Sigmoid colon (tissue), 4 donors: ENCODE data around the gene TBC1D19.

ENCODE experiments used
- CTCF ChIP-seq, 4 experiments: fragments of 450-650 bp in 3 of 4; fragments of 200-600 bp in 1 of 4; IDR thresholded peaks; one replicate each; pipeline ENCODE4 v1.5.1; 2016 to 2019; ENCODE audit warnings: antibody characterized with exemption in 4 of 4, mild to moderate bottlenecking in 3 of 4, moderate library complexity in 2 of 4
- POLR2A ChIP-seq, 2 donors: fragments of 450-650 bp; IDR thresholded peaks; one replicate each; pipeline ENCODE4 v1.6.1; 2016; ENCODE audit warnings: antibody characterized with exemption in 2 of 2, mild to moderate bottlenecking in 2 of 2, moderate library complexity in 2 of 2
- POLR2AphosphoS5 ChIP-seq, 4 donors: sonication (generic); formaldehyde crosslinking; IDR thresholded peaks; one replicate each; pipeline ENCODE4 v1.6.1; 2017; ENCODE audit warnings: antibody characterized with exemption in 4 of 4

- TF ChIP-seq POLR2A (IDR thresholded peaks at IDR 0.05) = no peak
- no peak for TF ChIP-seq POLR2AphosphoS5 (IDR thresholded peaks at IDR 0.05)
- TF ChIP-seq CTCF (IDR thresholded peaks at IDR 0.05) = no peak
These were observed 13.3 kb upstream of the TBC1D19 start for GRCh38 chr4:26570596-26570995.
